CD14-positive monocyte (primary cell): ENCODE data around the gene TNIP1. TPM values are rescaled to one million over a fixed set of nuclear protein-coding genes. Genes with fewer than 3 reads are reported as not detected.

Experiments used
- DNase-seq, 3 donors: peaks; one replicate each; pipeline ENCODE4 v3.0.0-alpha.2; 2011 to 2022
- H2AFZ ChIP-seq: 2 replicates; pipeline ENCODE4 v1.6.0; 2012; ENCODE audit warnings: mild to moderate bottlenecking, low read depth, low read length, inconsistent platforms; ENCODE audit not compliant: insufficient read depth, poor library complexity, severe bottlenecking
- H3K27ac ChIP-seq, 2 donors: 1 replicate in 1 of 2; 2 replicates in 1 of 2; pipeline ENCODE4 v1.5.1; 2012 to 2013; ENCODE audit warnings: low read length in 2 of 2, control low read depth in 1 of 2, inconsistent platforms in 1 of 2, low read depth in 1 of 2, mild to moderate bottlenecking in 1 of 2
- H3K27me3 ChIP-seq, 2 donors: one replicate each; pipeline versions ENCODE4 v1.6.0 to v1.6.1; 2011 to 2013; ENCODE audit warnings: low read length in 2 of 2; ENCODE audit not compliant: control insufficient read depth in 2 of 2, insufficient read depth in 2 of 2
- H3K36me3 ChIP-seq, 2 donors: replicated peaks in 1 of 2; 1 replicate in 1 of 2; 2 replicates in 1 of 2; pipeline versions ENCODE4 v1.5.1 to v1.6.1; 2012 to 2013; ENCODE audit warnings: low read length in 2 of 2, control low read depth in 1 of 2, inconsistent platforms in 1 of 2, mild to moderate bottlenecking in 1 of 2; ENCODE audit not compliant: insufficient read depth in 2 of 2, control insufficient read depth in 1 of 2
- H3K4me1 ChIP-seq, 2 donors: 1 replicate in 1 of 2; 2 replicates in 1 of 2; pipeline versions ENCODE4 v1.5.1 to v1.6.1; 2012 to 2013; ENCODE audit warnings: low read length in 2 of 2, control low read depth in 1 of 2, inconsistent platforms in 1 of 2, mild to moderate bottlenecking in 1 of 2, moderate library complexity in 1 of 2; ENCODE audit not compliant: insufficient read depth in 2 of 2, control insufficient read depth in 1 of 2
- H3K4me2 ChIP-seq: replicated peaks from 2 replicates; pipeline ENCODE3; 2012; ENCODE audit warnings: low read length, moderate library complexity, mild to moderate bottlenecking; ENCODE audit not compliant: poor library complexity, severe bottlenecking; ENCODE audit errors: extremely low read depth
- H3K4me3 ChIP-seq, 3 experiments: fragments of 200-600 bp in 1 of 3; sonication (generic) in 1 of 3; replicated peaks in 1 of 3; 1 replicate in 2 of 3; 2 replicates in 1 of 3; pipeline ENCODE4 v1.5.1; 2011 to 2013; ENCODE audit warnings: low read length in 3 of 3, mild to moderate bottlenecking in 3 of 3, control low read depth in 2 of 3, low read depth in 2 of 3, inconsistent platforms in 1 of 3, moderate library complexity in 1 of 3
- H3K79me2 ChIP-seq: 2 replicates; pipeline ENCODE4 v1.6.0; 2012; ENCODE audit warnings: mild to moderate bottlenecking, control low read depth, inconsistent platforms, low read length, moderate library complexity; ENCODE audit not compliant: insufficient read depth
- H3K9ac ChIP-seq: 2 replicates; pipeline ENCODE4 v1.6.0; 2017; ENCODE audit warnings: low read length, mild to moderate bottlenecking; ENCODE audit not compliant: insufficient read depth, poor library complexity, severe bottlenecking
- H3K9me3 ChIP-seq, 2 donors: replicated peaks in 1 of 2; 1 replicate in 1 of 2; 2 replicates in 1 of 2; pipeline versions ENCODE4 v1.5.1 to v1.6.1; 2012 to 2013; ENCODE audit warnings: low read length in 2 of 2, control low read depth in 1 of 2; ENCODE audit not compliant: control insufficient read depth in 1 of 2, insufficient read depth in 1 of 2
- H4K20me1 ChIP-seq: 2 replicates; pipeline ENCODE4 v1.6.0; 2012; ENCODE audit warnings: mild to moderate bottlenecking, low read length, control low read depth, moderate library complexity; ENCODE audit not compliant: insufficient read depth
- H3K27ac Mint-ChIP-seq, 7 donors: one replicate each; pipeline ENCODE4 v1.8.0; 2020; ENCODE audit warnings: mild to moderate bottlenecking in 7 of 7, mixed read lengths in 7 of 7, moderate library complexity in 6 of 7, inconsistent platforms in 2 of 7
- H3K27me3 Mint-ChIP-seq, 3 donors: one replicate each; pipeline ENCODE4 v1.8.0; 2021 to 2022; ENCODE audit warnings: low read depth in 3 of 3, mild to moderate bottlenecking in 3 of 3, mixed read lengths in 3 of 3, moderate library complexity in 3 of 3, inconsistent platforms in 1 of 3
- H3K36me3 Mint-ChIP-seq, 2 donors: one replicate each; pipeline ENCODE4 v1.8.0; 2020; ENCODE audit warnings: mixed read lengths in 2 of 2, inconsistent platforms in 1 of 2, mild to moderate bottlenecking in 1 of 2
- H3K4me1 Mint-ChIP-seq: one replicate; pipeline ENCODE4 v1.8.0; 2020; ENCODE audit warnings: mild to moderate bottlenecking, mixed read lengths
- H3K4me3 Mint-ChIP-seq, 2 donors: one replicate each; pipeline ENCODE4 v1.8.0; 2020; ENCODE audit warnings: mild to moderate bottlenecking in 2 of 2, mixed read lengths in 2 of 2, moderate library complexity in 1 of 2
- H3K9me3 Mint-ChIP-seq, 7 donors: one replicate each; pipeline ENCODE4 v1.8.0; 2020 to 2022; ENCODE audit warnings: mixed read lengths in 7 of 7, mild to moderate bottlenecking in 6 of 7, moderate library complexity in 6 of 7, inconsistent platforms in 2 of 7
- WGBS: methylation state at CpG from one replicate; pipeline ENCODE4 v1.1.5; 2013; ENCODE audit warnings: missing lambda C conversion rate; ENCODE audit not compliant: insufficient coverage; 5-methylcytosine and 5-hydroxymethylcytosine counted together
- intact Hi-C, 2 donors: fragments of 100-400 bp; cut with micrococcal nuclease; formaldehyde crosslinking; loops; one replicate each; pipeline versions ENCODE4 v1.15.0 to v1.15.1; 2023
- polyA plus RNA-seq, 3 donors: library from polyadenylated mRNA; depleted of rRNA in 1 of 3; unstranded in 2 of 3; stranded (reverse) in 1 of 3; fragments of 300-500 nt in 2 of 3; fragments of >200 nt in 1 of 3; fragmentation: Illumina TruSeq in 2 of 3; gene quantifications; 1 replicate in 2 of 3; 2 replicates in 1 of 3; pipeline ENCODE4 v1.2.3, GENCODE V29; 2012 to 2021
- TF ChIP-seq, protein P1 (sequence below): fragments of 200-600 bp; IDR thresholded peaks from one replicate; pipeline ENCODE4 v1.8.0; 2022; ENCODE audit warnings: antibody characterized with exemption, mild to moderate bottlenecking

TNIP1 gene
- polyA plus RNA-seq, 3 donors = 30.8 to 108 (median 46.4) TPM

DNA sequence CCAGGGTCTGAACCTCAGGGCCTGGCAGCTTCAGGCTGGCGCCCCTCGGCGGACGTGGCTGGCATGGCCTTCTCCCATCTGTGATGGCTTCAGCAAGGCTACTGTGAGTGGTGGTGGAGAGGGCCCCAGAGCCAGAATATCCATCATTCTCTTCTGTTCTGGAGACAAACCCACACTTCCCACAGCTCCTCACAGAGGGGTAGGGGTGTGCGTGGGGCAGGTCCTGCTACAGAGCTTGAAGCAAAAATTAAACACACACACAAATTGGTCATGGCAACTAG lies 50.8 kb downstream of the TNIP1 start:
- peak overlapping the region in 1 of 7 donors; percentile 82 for H3K27ac Mint-ChIP-seq
- H3K36me3 Mint-ChIP-seq = peaks cover 87 to 94% of the 10 kb centered on the region in 2 donors
- H3K79me2 ChIP-seq = no peaks in the 10 kb centered on the region

DNA sequence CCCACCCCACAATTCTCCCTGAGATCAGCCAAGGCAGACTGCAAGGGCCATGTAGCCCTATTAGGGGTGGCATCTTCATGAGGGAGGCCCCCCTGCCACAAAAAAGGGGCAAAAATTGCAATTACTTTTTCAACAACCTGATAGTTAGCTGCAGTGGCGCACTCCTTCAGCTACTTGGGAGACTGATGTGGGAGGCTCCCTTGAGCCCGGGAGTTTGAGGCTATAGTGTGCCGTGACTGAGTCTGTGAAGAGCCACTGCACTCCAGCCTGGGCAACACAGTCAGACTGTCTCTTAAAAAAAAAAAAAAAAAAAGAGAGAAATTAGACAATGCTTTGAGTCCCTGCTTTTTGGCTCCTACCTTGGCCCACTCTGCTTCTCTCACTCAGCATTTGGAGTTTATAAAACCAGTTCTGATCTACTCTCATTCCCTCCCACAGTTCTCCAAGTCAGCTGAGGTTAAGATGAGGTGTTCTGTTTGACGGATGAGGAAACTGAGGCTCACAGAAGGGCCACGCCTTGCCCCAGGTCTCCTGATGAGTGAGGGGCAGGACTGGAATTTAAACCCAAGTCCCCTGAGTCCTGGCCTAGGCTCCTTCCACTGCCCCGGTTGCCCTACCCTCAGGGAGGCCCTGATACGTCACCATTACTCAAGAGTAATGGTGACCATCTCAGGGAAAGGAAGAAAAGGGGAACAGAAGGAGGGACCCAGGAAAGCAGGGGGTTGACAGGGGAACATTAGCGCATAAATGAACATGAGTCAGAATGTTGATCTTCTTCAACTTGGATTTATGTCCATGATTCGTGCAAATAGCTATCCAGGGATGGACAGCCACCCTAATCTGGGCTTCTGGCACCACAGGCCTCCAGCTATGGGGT lies 51.4 kb downstream of the TNIP1 start:
- peaks cover 0 to 1% (median 0%) of the 10 kb centered on the region in 7 donors for H3K9me3 Mint-ChIP-seq
- Histone ChIP-seq H3K27me3 (no peaks in the 10 kb centered on the region), H3K79me2 (no peaks in the 10 kb centered on the region), H3K36me3 (peaks cover 74 to 93% of the 10 kb centered on the region in 2 donors), H4K20me1 (peaks cover 59% of the 10 kb centered on the region), H2AFZ (no peak overlapping the region), H3K4me2 (no peak overlapping the region), H3K27ac (peak overlapping the region in 1 of 2 donors; percentile 16), H3K9me3 (no peaks in the 10 kb centered on the region), H3K4me1 (peaks cover 10% of the 10 kb centered on the region in 2 donors), H3K4me3 (no peak overlapping the region), H3K9ac (no peak overlapping the region)
- H3K27ac Mint-ChIP-seq = peak overlapping the region in 4 of 7 donors; percentile 27 to 82 (median 54)
- H3K27me3 Mint-ChIP-seq = peaks cover 0 to 2% (median 1%) of the 10 kb centered on the region in 3 donors
- DNase-seq = peak in 1 of 3 donors; percentile 59
- H3K4me1 Mint-ChIP-seq = peaks cover 18% of the 10 kb centered on the region
- WGBS = 87% methylated on average over 5 of the region's 9 CpGs
- peaks cover 82 to 88% of the 10 kb centered on the region in 2 donors for H3K36me3 Mint-ChIP-seq
- TF ChIP-seq, protein P1, sequence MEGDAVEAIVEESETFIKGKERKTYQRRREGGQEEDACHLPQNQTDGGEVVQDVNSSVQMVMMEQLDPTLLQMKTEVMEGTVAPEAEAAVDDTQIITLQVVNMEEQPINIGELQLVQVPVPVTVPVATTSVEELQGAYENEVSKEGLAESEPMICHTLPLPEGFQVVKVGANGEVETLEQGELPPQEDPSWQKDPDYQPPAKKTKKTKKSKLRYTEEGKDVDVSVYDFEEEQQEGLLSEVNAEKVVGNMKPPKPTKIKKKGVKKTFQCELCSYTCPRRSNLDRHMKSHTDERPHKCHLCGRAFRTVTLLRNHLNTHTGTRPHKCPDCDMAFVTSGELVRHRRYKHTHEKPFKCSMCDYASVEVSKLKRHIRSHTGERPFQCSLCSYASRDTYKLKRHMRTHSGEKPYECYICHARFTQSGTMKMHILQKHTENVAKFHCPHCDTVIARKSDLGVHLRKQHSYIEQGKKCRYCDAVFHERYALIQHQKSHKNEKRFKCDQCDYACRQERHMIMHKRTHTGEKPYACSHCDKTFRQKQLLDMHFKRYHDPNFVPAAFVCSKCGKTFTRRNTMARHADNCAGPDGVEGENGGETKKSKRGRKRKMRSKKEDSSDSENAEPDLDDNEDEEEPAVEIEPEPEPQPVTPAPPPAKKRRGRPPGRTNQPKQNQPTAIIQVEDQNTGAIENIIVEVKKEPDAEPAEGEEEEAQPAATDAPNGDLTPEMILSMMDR = no peak
- no peak overlapping the region for H3K4me3 Mint-ChIP-seq
- intact Hi-C loops = no loop called here

More for the DNA sequence above, 50.8 kb downstream of the TNIP1 start:
- H3K4me2 ChIP-seq = no peak overlapping the region
- no peak for DNase-seq
- H3K27ac ChIP-seq = peak overlapping the region in 1 of 2 donors; percentile 16
- H3K27me3 ChIP-seq = no peaks in the 10 kb centered on the region
- intact Hi-C loops = no loop called here
- no peak overlapping the region for H3K4me3 ChIP-seq
- H3K4me1 ChIP-seq = peaks cover 4% of the 10 kb centered on the region in 2 donors
- peaks cover 0 to 2% (median 1%) of the 10 kb centered on the region in 3 donors for H3K27me3 Mint-ChIP-seq
- no peak overlapping the region for H3K4me3 Mint-ChIP-seq
- no peak overlapping the region for H2AFZ ChIP-seq
- H3K9ac ChIP-seq = no peak overlapping the region
- no CpG with 5 or more reads among the region's 5 CpGs for WGBS
- H3K4me1 Mint-ChIP-seq = peaks cover 12% of the 10 kb centered on the region
- TF ChIP-seq, protein P1 = no peak
- peaks cover 80 to 99% of the 10 kb centered on the region in 2 donors for H3K36me3 ChIP-seq
- H4K20me1 ChIP-seq = peaks cover 62% of the 10 kb centered on the region
- H3K9me3 Mint-ChIP-seq = peaks cover 0 to 1% (median 0%) of the 10 kb centered on the region in 7 donors
- no peaks in the 10 kb centered on the region for H3K9me3 ChIP-seq
